ENCODE results near the gene ALG5. TPM values are rescaled to one million over a fixed set of nuclear protein-coding genes. Genes with fewer than 3 reads are reported as not detected.
A peak's percentile ranks its signal among the peaks of the same experiment; 100 is the strongest.

The ALG5 gene
- polyA plus RNA-seq, 6 donors from 2014 or later: 52.3 to 66.0 (median 64.6) TPM

DNA sequence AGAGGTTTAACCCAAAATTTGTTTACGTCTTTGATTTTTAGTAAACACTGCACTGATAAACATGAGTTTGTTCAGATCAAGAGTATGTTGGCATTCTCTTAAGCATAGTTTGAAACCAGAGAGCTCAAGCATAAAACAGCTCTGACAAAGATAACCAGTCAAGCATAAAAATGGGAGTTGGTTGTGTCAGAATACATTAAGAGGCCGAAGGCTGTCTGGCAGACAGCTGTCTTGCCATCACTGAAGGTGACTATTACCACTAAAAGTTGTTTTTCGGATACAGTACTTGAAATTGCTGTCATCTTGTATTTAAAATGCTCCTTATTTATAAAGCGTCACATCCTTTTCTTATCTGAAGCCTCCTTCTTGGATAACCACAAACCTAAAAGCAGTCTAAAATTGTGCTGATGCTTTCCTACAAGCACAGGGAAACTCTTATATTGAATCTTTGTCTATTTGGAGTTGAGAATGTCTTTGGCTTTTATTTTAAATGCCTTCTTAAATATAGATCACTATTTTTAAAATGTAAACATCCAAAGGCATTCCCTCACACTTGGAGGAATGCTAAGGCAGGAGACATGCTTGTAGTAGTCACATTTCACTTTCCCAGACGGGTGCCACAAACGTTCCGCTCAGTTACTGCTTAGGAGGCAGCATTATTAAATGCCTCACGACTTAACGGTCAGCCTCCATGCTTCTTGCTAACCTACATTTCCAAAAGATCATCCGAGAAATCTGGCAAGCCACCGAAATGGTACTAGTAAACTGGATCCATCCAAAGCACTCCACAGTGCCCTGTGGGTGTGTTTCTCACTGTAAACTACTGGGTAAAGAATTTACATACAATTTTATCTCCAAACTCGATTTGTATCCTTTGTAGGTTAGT lies 80.7 kb downstream of the ALG5 start:
- H3K27me3 Mint-ChIP-seq: peaks cover 56 to 65% (median 59%) of the 10 kb centered on the region in 3 donors
- peaks cover 0 to 9% (median 4%) of the 10 kb centered on the region in 3 donors for H3K4me1 Mint-ChIP-seq
- H3K36me3 Mint-ChIP-seq: no peaks in the 10 kb centered on the region
- ATAC-seq (ENCODE audit: low read depth in 2 of 2) (no peak), DNase-seq (no peak)
- no peaks in the 10 kb centered on the region for H3K9me3 Mint-ChIP-seq
- no peak overlapping the region for H3K27ac Mint-ChIP-seq
- H3K4me3 Mint-ChIP-seq: peak overlapping the region in 7 of 8 donors; percentile 42 to 64 (median 50)

DNA sequence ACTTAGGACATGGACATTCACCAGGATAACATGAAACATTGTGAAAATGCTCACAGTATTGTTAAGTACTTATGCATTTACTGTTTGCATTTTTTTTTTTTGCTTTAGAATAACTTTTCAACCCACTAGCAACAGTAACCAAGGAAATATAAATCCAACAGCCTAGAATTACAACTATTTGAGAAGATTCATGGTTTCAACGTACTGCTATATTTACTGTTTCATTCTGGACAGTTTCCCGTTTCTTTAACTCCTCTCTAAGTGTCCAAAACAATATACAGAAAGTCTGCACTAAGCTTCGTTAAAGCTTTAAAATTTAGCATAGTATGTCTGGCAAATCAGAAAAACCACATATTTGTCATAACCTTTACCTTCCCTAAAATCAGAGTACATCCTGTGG lies 81.8 kb downstream of the ALG5 start:
- Mint-ChIP-seq H3K36me3 (no peaks in the 10 kb centered on the region), H3K27ac (no peak overlapping the region), H3K4me3 (no peak overlapping the region), H3K9me3 (no peaks in the 10 kb centered on the region), H3K27me3 (peaks cover 55 to 65% (median 59%) of the 10 kb centered on the region in 3 donors), H3K4me1 (peaks cover 0 to 9% (median 4%) of the 10 kb centered on the region in 3 donors)
- ATAC-seq (ENCODE audit: low read depth in 2 of 2) (no peak), DNase-seq (no peak)

- H3K36me3 Mint-ChIP-seq: no peaks in the 10 kb centered on the region
- ATAC-seq (ENCODE audit: low read depth in 2 of 2) (no peak), DNase-seq (no peak)
- no peak overlapping the region for H3K27ac Mint-ChIP-seq
- H3K9me3 Mint-ChIP-seq: no peaks in the 10 kb centered on the region
- H3K4me3 Mint-ChIP-seq: no peak overlapping the region
- H3K27me3 Mint-ChIP-seq: peaks cover 49 to 55% (median 53%) of the 10 kb centered on the region in 3 donors
- H3K4me1 Mint-ChIP-seq: peaks cover 0 to 9% (median 4%) of the 10 kb centered on the region in 3 donors
Observed at GRCh38 chr13:36915896-36916640, 83.1 kb downstream of the ALG5 start.

- no peak for DNase-seq
- no peak overlapping the region for H3K4me3 Mint-ChIP-seq
- no peak for ATAC-seq (ENCODE audit: low read depth in 2 of 2)
- H3K36me3 Mint-ChIP-seq: no peaks in the 10 kb centered on the region
- H3K27ac Mint-ChIP-seq: no peak overlapping the region
- H3K4me1 Mint-ChIP-seq: peaks cover 0 to 9% (median 0%) of the 10 kb centered on the region in 3 donors
- H3K9me3 Mint-ChIP-seq: no peaks in the 10 kb centered on the region
- peaks cover 51 to 53% (median 52%) of the 10 kb centered on the region in 3 donors for H3K27me3 Mint-ChIP-seq
Observed at GRCh38 chr13:36915106-36915505, 84.0 kb downstream of the ALG5 start.

GRCh38 chr13:36914648-36915047 lies 84.5 kb downstream of the ALG5 start:
- H3K9me3 Mint-ChIP-seq: no peaks in the 10 kb centered on the region
- ATAC-seq (ENCODE audit: low read depth in 2 of 2) (no peak), DNase-seq (no peak)
- H3K4me1 Mint-ChIP-seq: peaks cover 0 to 9% (median 0%) of the 10 kb centered on the region in 3 donors
- peaks cover 52 to 53% (median 52%) of the 10 kb centered on the region in 3 donors for H3K27me3 Mint-ChIP-seq
- H3K27ac Mint-ChIP-seq: no peak overlapping the region
- no peak overlapping the region for H3K4me3 Mint-ChIP-seq
- no peaks in the 10 kb centered on the region for H3K36me3 Mint-ChIP-seq

GRCh38 chr13:36913463-36913862 lies 85.7 kb downstream of the ALG5 start:
- no peaks in the 10 kb centered on the region for H3K36me3 Mint-ChIP-seq
- no peaks in the 10 kb centered on the region for H3K9me3 Mint-ChIP-seq
- no peak for DNase-seq
- peaks cover 43 to 45% (median 44%) of the 10 kb centered on the region in 3 donors for H3K27me3 Mint-ChIP-seq
- H3K4me1 Mint-ChIP-seq: no peaks in the 10 kb centered on the region
- ATAC-seq (ENCODE audit: low read depth in 2 of 2): no peak
- H3K4me3 Mint-ChIP-seq: no peak overlapping the region
- no peak overlapping the region for H3K27ac Mint-ChIP-seq

GRCh38 chr13:36912973-36913372 lies 86.2 kb downstream of the ALG5 start:
- H3K36me3 Mint-ChIP-seq: no peaks in the 10 kb centered on the region
- no peak overlapping the region for H3K4me3 Mint-ChIP-seq
- no peaks in the 10 kb centered on the region for H3K9me3 Mint-ChIP-seq
- no peaks in the 10 kb centered on the region for H3K4me1 Mint-ChIP-seq
- H3K27me3 Mint-ChIP-seq: peaks cover 39 to 44% (median 41%) of the 10 kb centered on the region in 3 donors
- DNase-seq (no peak), ATAC-seq (ENCODE audit: low read depth in 2 of 2) (no peak)
- H3K27ac Mint-ChIP-seq: no peak overlapping the region

DNA sequence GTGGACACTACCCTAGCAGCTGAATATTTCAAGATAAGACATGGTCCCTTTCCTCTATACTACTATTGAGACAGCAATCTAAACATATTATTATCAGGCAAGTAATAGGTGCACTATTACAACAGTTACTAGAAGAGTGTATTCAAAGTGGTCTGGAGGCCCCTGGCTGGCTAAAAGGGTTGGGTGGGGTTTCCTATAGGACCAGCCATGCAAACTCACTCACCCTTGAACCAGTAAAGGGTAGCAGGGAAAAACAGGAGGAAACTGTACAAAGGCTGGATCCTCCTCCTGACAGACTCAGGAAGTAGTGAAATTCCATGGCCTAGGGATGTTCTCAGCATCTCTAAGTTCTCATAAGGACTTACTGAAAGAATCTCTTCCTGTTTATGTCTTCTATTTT lies 86.8 kb downstream of the ALG5 start:
- no peak for ATAC-seq (ENCODE audit: low read depth in 2 of 2)
- H3K27ac Mint-ChIP-seq: no peak overlapping the region
- H3K27me3 Mint-ChIP-seq: peaks cover 35 to 41% (median 41%) of the 10 kb centered on the region in 3 donors
- no peaks in the 10 kb centered on the region for H3K36me3 Mint-ChIP-seq
- no peak for DNase-seq
- no peaks in the 10 kb centered on the region for H3K4me1 Mint-ChIP-seq
- no peak overlapping the region for H3K4me3 Mint-ChIP-seq
- H3K9me3 Mint-ChIP-seq: no peaks in the 10 kb centered on the region

DNA sequence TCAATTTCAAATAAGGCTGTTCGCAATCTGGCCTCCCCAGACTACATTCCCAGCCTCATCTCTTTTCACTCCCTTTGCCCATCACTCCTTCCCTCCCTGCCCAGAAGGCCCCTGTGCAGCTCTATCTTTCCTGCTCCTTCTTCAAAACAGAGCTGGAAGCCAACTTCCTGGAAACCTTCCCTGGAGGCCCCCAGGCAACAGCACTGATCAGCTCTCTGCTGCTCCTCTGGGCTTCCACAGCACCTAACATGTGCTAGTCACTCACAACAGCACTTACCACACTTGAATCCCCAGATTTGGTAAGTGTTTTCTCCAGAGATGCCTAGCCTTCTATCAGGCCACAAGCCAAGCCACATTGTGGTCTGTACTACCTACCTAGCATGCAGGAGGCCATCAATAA lies 88.6 kb downstream of the ALG5 start:
- no peak for DNase-seq
- no peak for ATAC-seq (ENCODE audit: low read depth in 2 of 2)
- H3K27ac Mint-ChIP-seq: no peak overlapping the region
- H3K36me3 Mint-ChIP-seq: no peaks in the 10 kb centered on the region
- H3K27me3 Mint-ChIP-seq: peaks cover 19 to 39% (median 24%) of the 10 kb centered on the region in 3 donors
- H3K4me1 Mint-ChIP-seq: no peaks in the 10 kb centered on the region
- no peaks in the 10 kb centered on the region for H3K9me3 Mint-ChIP-seq
- H3K4me3 Mint-ChIP-seq: no peak overlapping the region

- H3K27ac Mint-ChIP-seq: peak overlapping the region in 1 of 6 donors; percentile 24
- H3K27me3 Mint-ChIP-seq: peaks cover 14 to 37% (median 19%) of the 10 kb centered on the region in 3 donors
- no peaks in the 10 kb centered on the region for H3K36me3 Mint-ChIP-seq
- H3K4me1 Mint-ChIP-seq: no peaks in the 10 kb centered on the region
- DNase-seq: no peak
- no peak for ATAC-seq (ENCODE audit: low read depth in 2 of 2)
- H3K9me3 Mint-ChIP-seq: no peaks in the 10 kb centered on the region
- no peak overlapping the region for H3K4me3 Mint-ChIP-seq
Observed at GRCh38 chr13:36907821-36908220, 91.3 kb downstream of the ALG5 start.

- no peak overlapping the region for H3K4me3 Mint-ChIP-seq
Observed at GRCh38 chr13:36907266-36907665, 91.9 kb downstream of the ALG5 start.

DNA sequence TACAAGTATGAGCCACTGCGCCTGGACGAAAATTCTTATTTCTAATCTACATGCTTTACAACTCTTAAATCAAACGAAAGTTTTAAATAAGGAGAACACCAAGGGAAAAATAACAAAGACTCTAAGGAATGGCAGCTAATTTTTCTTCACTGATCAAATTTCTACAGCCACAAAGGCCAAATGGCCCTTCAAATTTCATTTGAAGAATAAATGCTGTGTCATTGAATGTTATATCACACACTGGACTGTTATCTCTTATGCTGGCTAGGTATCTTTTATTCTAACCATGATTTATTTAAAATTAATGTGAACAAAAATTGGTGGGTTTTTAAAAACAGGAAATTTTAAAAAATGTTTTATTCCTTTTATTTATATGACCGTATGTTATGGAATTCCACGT lies 93.2 kb downstream of the ALG5 start:
- no peak for DNase-seq
- Mint-ChIP-seq H3K4me1 (no peaks in the 10 kb centered on the region), H3K4me3 (no peak overlapping the region)

More at GRCh38 chr13:36907266-36907665, 91.9 kb downstream of the ALG5 start:
- Mint-ChIP-seq H3K4me1 (no peaks in the 10 kb centered on the region), H3K27ac (no peak overlapping the region), H3K9me3 (no peaks in the 10 kb centered on the region), H3K36me3 (no peaks in the 10 kb centered on the region), H3K27me3 (peaks cover 14 to 36% (median 19%) of the 10 kb centered on the region in 3 donors)
- no peak for ATAC-seq (ENCODE audit: low read depth in 2 of 2)
- no peak for DNase-seq

DNA sequence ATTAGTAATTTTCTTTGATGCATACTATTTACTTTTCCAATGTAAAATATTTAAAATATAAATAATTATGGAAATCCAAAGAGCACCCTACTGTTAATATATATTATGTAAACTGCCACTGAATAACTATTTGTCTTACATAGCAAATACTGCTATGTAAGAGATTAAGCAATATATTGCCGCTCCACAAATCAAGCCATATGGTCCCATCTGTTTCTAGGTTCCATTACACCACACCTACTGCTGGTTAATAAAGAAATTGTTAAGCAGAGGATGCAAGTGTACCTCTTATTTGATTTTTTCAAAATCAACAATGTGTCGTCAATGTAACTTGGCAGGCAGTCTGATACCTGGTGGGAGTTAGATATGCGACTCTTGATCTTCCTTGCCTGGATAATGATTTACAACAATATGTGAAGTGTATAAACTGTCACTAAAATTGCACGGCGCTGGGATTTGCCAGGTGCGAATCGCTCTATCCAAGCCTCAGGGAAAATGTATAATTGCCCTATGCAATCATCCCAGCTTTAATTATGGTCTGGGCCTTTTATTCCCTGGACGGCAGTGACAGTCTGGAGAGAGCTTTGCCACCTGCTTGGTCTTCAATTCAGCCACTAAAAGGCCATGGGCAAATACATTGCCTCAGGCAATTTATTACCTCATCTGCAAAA lies 95.1 kb downstream of the ALG5 start:
- ATAC-seq (ENCODE audit: low read depth in 2 of 2) (no peak), DNase-seq (no peak)
- Mint-ChIP-seq H3K4me3 (no peak overlapping the region), H3K4me1 (no peaks in the 10 kb centered on the region), H3K9me3 (peaks cover 0 to 3% (median 0%) of the 10 kb centered on the region in 7 donors), H3K36me3 (no peaks in the 10 kb centered on the region), H3K27ac (no peak overlapping the region), H3K27me3 (peaks cover 15 to 31% (median 21%) of the 10 kb centered on the region in 3 donors)

More for the DNA sequence above, 93.2 kb downstream of the ALG5 start:
- no peak for ATAC-seq (ENCODE audit: low read depth in 2 of 2)
- Mint-ChIP-seq H3K27ac (no peak overlapping the region), H3K9me3 (no peaks in the 10 kb centered on the region), H3K36me3 (no peaks in the 10 kb centered on the region), H3K27me3 (peaks cover 11 to 32% (median 25%) of the 10 kb centered on the region in 3 donors)
